MM.1S (cell line): ENCODE measurements around the gene CDH22.
A peak's percentile ranks its signal among the peaks of the same experiment; 100 is the strongest.

Experiments used
- DNase-seq: peaks from one replicate; pipeline ENCODE4 v3.0.0-alpha.2; 2015
- H2AFZ ChIP-seq: fragments of 300-600 bp; sonication (generic); 2 replicates; pipeline ENCODE4 v1.6.0; 2016; ENCODE audit warnings: antibody characterized with exemption, low read length
- H3F3A ChIP-seq: fragments of 300-600 bp; sonication (generic); 2 replicates; pipeline ENCODE4 v1.6.1; 2016; ENCODE audit warnings: mild to moderate bottlenecking, antibody characterized with exemption, low read length, moderate library complexity, mixed read lengths; ENCODE audit not compliant: insufficient read depth
- H3K27ac ChIP-seq: fragments of 300-600 bp; sonication (generic); 2 replicates; pipeline ENCODE4 v1.5.1; 2016; ENCODE audit warnings: mild to moderate bottlenecking, low read length
- H3K27me3 ChIP-seq: fragments of 300-600 bp; sonication (generic); replicated peaks from 2 replicates; pipeline ENCODE4 v1.6.0; 2016; ENCODE audit warnings: low read length; ENCODE audit not compliant: insufficient read depth
- H3K36me3 ChIP-seq: fragments of 300-600 bp; sonication (generic); replicated peaks from 2 replicates; pipeline ENCODE4 v1.6.1; 2016; ENCODE audit warnings: mild to moderate bottlenecking, low read length, mixed read lengths; ENCODE audit not compliant: insufficient read depth
- H3K4me1 ChIP-seq: fragments of 300-600 bp; sonication (generic); 2 replicates; pipeline ENCODE4 v1.6.1; 2016; ENCODE audit warnings: low read length, mixed read lengths
- H3K4me2 ChIP-seq: fragments of 300-600 bp; sonication (generic); 2 replicates; pipeline ENCODE4 v1.6.0; 2016; ENCODE audit warnings: low read depth, low read length
- H3K4me3 ChIP-seq: fragments of 300-600 bp; sonication (generic); 2 replicates; pipeline ENCODE4 v1.5.1; 2016; ENCODE audit warnings: low read length, mixed read lengths
- H3K79me2 ChIP-seq: fragments of 300-600 bp; sonication (generic); 2 replicates; pipeline ENCODE4 v1.6.1; 2016; ENCODE audit warnings: mixed run types, low read length, mixed read lengths
- H3K9ac ChIP-seq: fragments of 300-600 bp; sonication (generic); 2 replicates; pipeline ENCODE4 v1.6.1; 2016; ENCODE audit warnings: low read length, mixed read lengths
- H3K9me2 ChIP-seq: fragments of 300-600 bp; sonication (generic); replicated peaks from 2 replicates; pipeline ENCODE4 v1.6.1; 2016; ENCODE audit warnings: mild to moderate bottlenecking, low read length, mixed read lengths; ENCODE audit not compliant: insufficient read depth
- H3K9me3 ChIP-seq: fragments of 300-600 bp; sonication (generic); replicated peaks from 2 replicates; pipeline ENCODE4 v1.6.1; 2016; ENCODE audit warnings: mild to moderate bottlenecking, low read length, mixed read lengths; ENCODE audit not compliant: insufficient read depth
- H4K20me1 ChIP-seq: fragments of 300-600 bp; sonication (generic); 2 replicates; pipeline ENCODE4 v1.6.1; 2016; ENCODE audit warnings: mild to moderate bottlenecking, low read length, moderate library complexity, mixed read lengths; ENCODE audit not compliant: insufficient read depth
- CTCF ChIP-seq: fragments of 300-600 bp; sonication (generic); IDR thresholded peaks from 2 replicates; pipeline ENCODE4 v1.5.1; 2016; ENCODE audit warnings: antibody characterized with exemption, low read length, mixed read lengths
- EZH2 ChIP-seq: fragments of 300-600 bp; sonication (generic); optimal IDR thresholded peaks from 2 replicates; pipeline ENCODE3; 2017; ENCODE audit warnings: low read depth, mild to moderate bottlenecking, antibody characterized with exemption, low read length, mixed read lengths
- EZH2phosphoT487 ChIP-seq: fragments of 300-600 bp; sonication (generic); IDR thresholded peaks from 2 replicates; pipeline ENCODE4 v1.6.1; 2018; ENCODE audit warnings: antibody characterized with exemption, low read length

The CDH22 gene

GRCh38 chr20:46212252-46212651 is 96.0 kb downstream of the CDH22 start:
- H3K9me3 ChIP-seq = no peaks in the 10 kb centered on the region
- no peak overlapping the region for H3K9ac ChIP-seq
- H3K27ac ChIP-seq = no peak overlapping the region
- H4K20me1 ChIP-seq = no peaks in the 10 kb centered on the region
- DNase-seq = no peak
- H3K4me3 ChIP-seq = no peak overlapping the region
- no peak for TF ChIP-seq CTCF
- no peak for TF ChIP-seq EZH2
- no peak for TF ChIP-seq EZH2phosphoT487
- no peaks in the 10 kb centered on the region for H3K4me1 ChIP-seq
- no peak overlapping the region for H2AFZ ChIP-seq
- H3F3A ChIP-seq = no peaks in the 10 kb centered on the region
- H3K27me3 ChIP-seq = peaks cover 72% of the 10 kb centered on the region
- no peaks in the 10 kb centered on the region for H3K9me2 ChIP-seq
- H3K79me2 ChIP-seq = no peaks in the 10 kb centered on the region
- H3K4me2 ChIP-seq = no peak overlapping the region
- H3K36me3 ChIP-seq = no peaks in the 10 kb centered on the region

- no peak overlapping the region for H3K4me3 ChIP-seq
- TF ChIP-seq EZH2 (no peak), EZH2phosphoT487 (no peak)
- H3K9me3 ChIP-seq = no peaks in the 10 kb centered on the region
- peaks cover 5% of the 10 kb centered on the region for H3K4me1 ChIP-seq
- no peaks in the 10 kb centered on the region for H3F3A ChIP-seq
- no peak overlapping the region for H2AFZ ChIP-seq
- H3K9me2 ChIP-seq = no peaks in the 10 kb centered on the region
- no peak overlapping the region for H3K27ac ChIP-seq
- no peaks in the 10 kb centered on the region for H3K79me2 ChIP-seq
- no peak overlapping the region for H3K4me2 ChIP-seq
- H3K27me3 ChIP-seq = peaks cover 70% of the 10 kb centered on the region
- no peak for DNase-seq
- H3K36me3 ChIP-seq = no peaks in the 10 kb centered on the region
- H3K9ac ChIP-seq = no peak overlapping the region
- no peaks in the 10 kb centered on the region for H4K20me1 ChIP-seq
Measured at GRCh38 chr20:46211331-46211722, 97.0 kb downstream of the CDH22 start.

- peaks cover 72% of the 10 kb centered on the region for H3K27me3 ChIP-seq
- TF ChIP-seq EZH2 = no peak
- TF ChIP-seq CTCF = no peak
- TF ChIP-seq EZH2phosphoT487 = no peak
- no peaks in the 10 kb centered on the region for H3K36me3 ChIP-seq
- H3K4me3 ChIP-seq = no peak overlapping the region
- H3K4me1 ChIP-seq = peaks cover 11% of the 10 kb centered on the region
- H2AFZ ChIP-seq = no peak overlapping the region
- no peaks in the 10 kb centered on the region for H3K9me2 ChIP-seq
- H3K79me2 ChIP-seq = no peaks in the 10 kb centered on the region
- H3K4me2 ChIP-seq = no peak overlapping the region
- no peak overlapping the region for H3K27ac ChIP-seq
- no peak for DNase-seq
- no peaks in the 10 kb centered on the region for H4K20me1 ChIP-seq
- H3K9ac ChIP-seq = no peak overlapping the region
- no peaks in the 10 kb centered on the region for H3K9me3 ChIP-seq
- no peaks in the 10 kb centered on the region for H3F3A ChIP-seq
Measured at GRCh38 chr20:46210672-46211330, 97.5 kb downstream of the CDH22 start.

- Histone ChIP-seq H4K20me1 (no peaks in the 10 kb centered on the region), H3K4me3 (no peak overlapping the region), H3K27me3 (peaks cover 72% of the 10 kb centered on the region), H3K4me1 (peaks cover 12% of the 10 kb centered on the region), H3K36me3 (no peaks in the 10 kb centered on the region), H3K27ac (no peak overlapping the region), H3K4me2 (no peak overlapping the region), H3K9me2 (no peaks in the 10 kb centered on the region), H3K9me3 (no peaks in the 10 kb centered on the region), H3K79me2 (no peaks in the 10 kb centered on the region), H3K9ac (no peak overlapping the region), H3F3A (no peaks in the 10 kb centered on the region), H2AFZ (no peak overlapping the region)
- no peak for DNase-seq
- no peak for TF ChIP-seq EZH2phosphoT487
- TF ChIP-seq EZH2 = peak; percentile 30
- no peak for TF ChIP-seq CTCF
Measured at GRCh38 chr20:46209930-46210671, 98.2 kb downstream of the CDH22 start.
